ENCODE results near the gene CST7.

The CST7 gene

DNA sequence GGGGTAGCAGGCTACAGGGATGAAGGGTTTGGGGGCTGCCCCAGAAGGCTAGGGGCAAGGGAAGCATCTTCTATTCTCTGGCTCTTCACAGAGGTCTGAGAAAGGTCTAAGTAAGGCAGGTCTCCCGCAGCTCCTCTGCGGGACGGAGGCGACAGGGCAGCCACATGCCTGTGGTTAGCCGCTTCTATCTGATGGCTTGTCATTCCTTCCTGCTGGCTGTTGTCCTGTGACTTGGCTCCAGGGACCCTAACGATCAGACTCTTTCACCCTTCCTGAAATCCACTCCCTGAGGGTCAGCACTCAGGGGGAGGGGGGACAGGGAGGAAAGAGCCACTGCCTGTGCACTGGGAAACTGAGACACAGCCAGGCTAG lies 673 bp downstream of the CST7 start:
- Histone ChIP-seq H3F3A (ENCODE audit: low read depth) (0 out of 2 replicates have a peak, but pooled peaks cover 2% of the 10 kb centered on the region), H3K4me1 (ENCODE audit: insufficient read depth, low read length, poor library complexity, severe bottlenecking) (peaks cover 63% of the 10 kb centered on the region), H3K4me3 (ENCODE audit: low read length, poor library complexity, severe bottlenecking) (peak overlapping the region; percentile 80), H3K36me3 (ENCODE audit: insufficient read depth, low read length) (no peaks in the 10 kb centered on the region), H2AFZ (ENCODE audit: low read length) (no peak overlapping the region), H3K9ac (ENCODE audit: low read depth, low read length, poor library complexity, severe bottlenecking) (peak overlapping the region; percentile 91), H3K4me2 (ENCODE audit: low read depth, low read length, poor library complexity, severe bottlenecking) (peak overlapping the region; percentile 93), H3K27me3 (ENCODE audit: insufficient read depth, low read length, poor library complexity, severe bottlenecking) (no peaks in the 10 kb centered on the region), H4K20me1 (ENCODE audit: insufficient read depth, low read length, poor library complexity, severe bottlenecking) (no peaks in the 10 kb centered on the region), H3K9me2 (replicated peaks; ENCODE audit: low read depth, low read length) (no peaks in the 10 kb centered on the region), H3K79me2 (ENCODE audit: insufficient read depth, low read length) (peaks cover 52% of the 10 kb centered on the region), H3K9me3 (ENCODE audit: insufficient read depth, low read depth, low read length) (no peaks in the 10 kb centered on the region)
- TF ChIP-seq EZH2phosphoT487 (IDR thresholded peaks at IDR 0.05; ENCODE audit: borderline replicate concordance), result no peak
- TF ChIP-seq, protein P1, sequence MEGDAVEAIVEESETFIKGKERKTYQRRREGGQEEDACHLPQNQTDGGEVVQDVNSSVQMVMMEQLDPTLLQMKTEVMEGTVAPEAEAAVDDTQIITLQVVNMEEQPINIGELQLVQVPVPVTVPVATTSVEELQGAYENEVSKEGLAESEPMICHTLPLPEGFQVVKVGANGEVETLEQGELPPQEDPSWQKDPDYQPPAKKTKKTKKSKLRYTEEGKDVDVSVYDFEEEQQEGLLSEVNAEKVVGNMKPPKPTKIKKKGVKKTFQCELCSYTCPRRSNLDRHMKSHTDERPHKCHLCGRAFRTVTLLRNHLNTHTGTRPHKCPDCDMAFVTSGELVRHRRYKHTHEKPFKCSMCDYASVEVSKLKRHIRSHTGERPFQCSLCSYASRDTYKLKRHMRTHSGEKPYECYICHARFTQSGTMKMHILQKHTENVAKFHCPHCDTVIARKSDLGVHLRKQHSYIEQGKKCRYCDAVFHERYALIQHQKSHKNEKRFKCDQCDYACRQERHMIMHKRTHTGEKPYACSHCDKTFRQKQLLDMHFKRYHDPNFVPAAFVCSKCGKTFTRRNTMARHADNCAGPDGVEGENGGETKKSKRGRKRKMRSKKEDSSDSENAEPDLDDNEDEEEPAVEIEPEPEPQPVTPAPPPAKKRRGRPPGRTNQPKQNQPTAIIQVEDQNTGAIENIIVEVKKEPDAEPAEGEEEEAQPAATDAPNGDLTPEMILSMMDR (conservative IDR thresholded peaks at IDR 0.05; ENCODE audit: low read length), result no peak

DNA sequence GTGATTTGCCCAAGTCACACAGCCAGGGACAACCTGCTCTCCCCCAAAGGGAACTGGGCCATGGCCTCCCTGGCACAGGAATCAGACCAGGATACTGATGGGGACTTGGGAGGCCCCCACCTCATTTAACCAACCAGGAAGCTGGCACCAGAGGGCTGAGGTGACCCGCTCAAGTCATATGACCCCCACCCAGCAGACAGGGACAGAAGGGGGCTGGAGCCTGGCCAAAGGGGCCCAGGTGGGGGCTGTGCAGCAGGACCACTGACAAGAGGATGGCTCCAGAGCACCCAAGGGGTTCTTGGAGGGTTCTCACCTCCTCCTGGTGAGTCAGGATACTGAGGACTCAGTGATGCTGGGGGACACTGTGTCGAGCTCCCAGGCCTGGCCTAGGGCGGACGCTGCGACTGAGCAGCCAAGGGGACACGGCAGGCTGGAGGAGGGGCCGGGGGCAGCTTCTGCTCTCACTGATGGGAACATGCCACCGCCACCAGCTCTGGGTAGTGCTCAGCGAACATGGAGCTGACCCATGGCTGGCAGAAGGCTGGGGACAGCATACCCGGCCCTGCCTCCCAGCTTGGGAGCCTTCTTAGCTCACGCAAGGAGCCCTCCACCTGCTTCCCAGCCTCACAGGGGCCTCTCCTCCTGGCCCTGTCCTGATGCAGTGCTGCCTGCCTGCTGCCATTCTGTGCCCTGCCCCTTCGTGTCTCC lies 1.2 kb downstream of the CST7 start:
- TF ChIP-seq, protein P1 (conservative IDR thresholded peaks at IDR 0.05; ENCODE audit: low read length), result no peak
- TF ChIP-seq EZH2phosphoT487 (IDR thresholded peaks at IDR 0.05; ENCODE audit: borderline replicate concordance), result no peak
- Histone ChIP-seq H3F3A (ENCODE audit: low read depth) (0 out of 2 replicates have a peak, but pooled peaks cover 2% of the 10 kb centered on the region), H3K4me1 (ENCODE audit: insufficient read depth, low read length, poor library complexity, severe bottlenecking) (peaks cover 68% of the 10 kb centered on the region), H3K4me3 (ENCODE audit: low read length, poor library complexity, severe bottlenecking) (peak overlapping the region; percentile 80), H3K27me3 (ENCODE audit: insufficient read depth, low read length, poor library complexity, severe bottlenecking) (no peaks in the 10 kb centered on the region), H3K4me2 (ENCODE audit: low read depth, low read length, poor library complexity, severe bottlenecking) (peak overlapping the region; percentile 93), H2AFZ (ENCODE audit: low read length) (no peak overlapping the region), H3K36me3 (ENCODE audit: insufficient read depth, low read length) (no peaks in the 10 kb centered on the region), H3K79me2 (ENCODE audit: insufficient read depth, low read length) (peaks cover 52% of the 10 kb centered on the region), H4K20me1 (ENCODE audit: insufficient read depth, low read length, poor library complexity, severe bottlenecking) (no peaks in the 10 kb centered on the region), H3K9ac (ENCODE audit: low read depth, low read length, poor library complexity, severe bottlenecking) (peak overlapping the region; percentile 91), H3K9me3 (ENCODE audit: insufficient read depth, low read depth, low read length) (no peaks in the 10 kb centered on the region), H3K9me2 (replicated peaks; ENCODE audit: low read depth, low read length) (no peaks in the 10 kb centered on the region)

DNA sequence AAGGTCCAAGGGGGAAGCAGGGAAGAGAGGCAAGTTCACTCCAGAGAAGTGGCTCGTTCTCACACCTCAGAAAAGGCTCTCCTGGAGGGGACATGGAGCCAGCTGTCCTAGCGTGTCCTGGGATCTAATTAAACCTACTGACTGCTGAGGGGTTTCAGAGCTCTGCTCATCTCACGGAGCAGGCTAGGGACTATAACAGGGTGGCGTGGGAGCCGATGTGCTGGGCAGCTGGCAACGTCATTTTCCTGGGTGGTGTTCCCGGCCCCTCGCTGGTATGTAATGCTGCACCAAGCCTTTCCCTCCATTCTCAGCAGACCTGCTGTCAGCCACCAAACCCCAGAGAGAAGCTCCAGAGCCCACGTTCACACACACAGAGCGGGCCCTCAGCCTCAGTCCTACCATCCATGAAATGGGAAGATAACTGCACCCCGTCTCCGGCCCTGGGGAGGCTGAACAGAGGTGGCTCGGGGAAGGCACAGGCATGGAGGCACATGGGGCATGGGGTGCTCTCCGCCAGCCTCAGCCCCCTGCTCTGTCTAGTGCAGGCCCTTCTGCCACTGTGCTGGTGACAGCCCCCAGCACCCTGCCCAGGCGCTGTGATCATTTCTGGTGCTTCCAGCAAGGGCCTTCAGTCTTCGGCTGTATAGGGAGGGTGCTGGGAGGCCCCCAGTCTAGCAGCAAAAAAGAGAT lies 1.9 kb downstream of the CST7 start:
- Histone ChIP-seq H3K79me2 (ENCODE audit: insufficient read depth, low read length) (peaks cover 52% of the 10 kb centered on the region), H3K4me3 (ENCODE audit: low read length, poor library complexity, severe bottlenecking) (peak overlapping the region; percentile 80), H3K9me3 (ENCODE audit: insufficient read depth, low read depth, low read length) (no peaks in the 10 kb centered on the region), H3K27me3 (ENCODE audit: insufficient read depth, low read length, poor library complexity, severe bottlenecking) (no peaks in the 10 kb centered on the region), H3K4me2 (ENCODE audit: low read depth, low read length, poor library complexity, severe bottlenecking) (peak overlapping the region; percentile 93), H3K4me1 (ENCODE audit: insufficient read depth, low read length, poor library complexity, severe bottlenecking) (peaks cover 75% of the 10 kb centered on the region), H3K9ac (ENCODE audit: low read depth, low read length, poor library complexity, severe bottlenecking) (peak overlapping the region; percentile 91), H3K36me3 (ENCODE audit: insufficient read depth, low read length) (no peaks in the 10 kb centered on the region), H4K20me1 (ENCODE audit: insufficient read depth, low read length, poor library complexity, severe bottlenecking) (no peaks in the 10 kb centered on the region), H3K9me2 (replicated peaks; ENCODE audit: low read depth, low read length) (no peaks in the 10 kb centered on the region), H3F3A (ENCODE audit: low read depth) (0 out of 2 replicates have a peak, but pooled peaks cover 2% of the 10 kb centered on the region), H2AFZ (ENCODE audit: low read length) (no peak overlapping the region)
- no peak for TF ChIP-seq EZH2phosphoT487 (IDR thresholded peaks at IDR 0.05; ENCODE audit: borderline replicate concordance)
- TF ChIP-seq, protein P1 (conservative IDR thresholded peaks at IDR 0.05; ENCODE audit: low read length), result no peak
